GM19043 (cell line): ENCODE results near the gene NT5DC1.

Source experiments
- ATAC-seq: cut with Tn5 transposase; IDR thresholded peaks from one replicate; pipeline ENCODE4 v1.9.1; 2021; ENCODE audit warnings: low read depth; ENCODE audit not compliant: unreplicated experiment

Gene NT5DC1

GRCh38 chr6:116100419-116101301, at the start of gene NT5DC1:
Gene NT5DC1, plus strand, starts transcription at chr6:116100853. Its CDS starts 78 bp downstream, at chr6:116100931.
- peak; percentile 71 for ATAC-seq

- no peak for ATAC-seq
Measured at GRCh38 chr6:116051244-116051643, 49.4 kb upstream of the NT5DC1 start.

GRCh38 chr6:116055513-116055912, 45.1 kb upstream of the NT5DC1 start:
- no peak for ATAC-seq

GRCh38 chr6:116057766-116058165, 42.9 kb upstream of the NT5DC1 start:
- ATAC-seq = no peak

- ATAC-seq = peak; percentile 54
Measured at GRCh38 chr6:116059713-116060571, 40.7 kb upstream of the NT5DC1 start.

- peak; percentile 55 for ATAC-seq
Measured at GRCh38 chr6:116060572-116061283, 39.9 kb upstream of the NT5DC1 start, which contains the start of gene FRK. Gene FRK, minus strand, starts transcription at chr6:116060891. Its CDS starts 580 bp downstream, at chr6:116060311.

- ATAC-seq = no peak
Measured at GRCh38 chr6:116062496-116062895, 38.2 kb upstream of the NT5DC1 start.

- no peak for ATAC-seq
Measured at GRCh38 chr6:116064666-116065065, 36.0 kb upstream of the NT5DC1 start.

- no peak for ATAC-seq
Measured at GRCh38 chr6:116066789-116067188, 33.9 kb upstream of the NT5DC1 start.

- ATAC-seq = no peak
Measured at GRCh38 chr6:116070101-116070500, 30.6 kb upstream of the NT5DC1 start.

GRCh38 chr6:116070616-116071389, 29.9 kb upstream of the NT5DC1 start:
- ATAC-seq = no peak

GRCh38 chr6:116072368-116072767, 28.3 kb upstream of the NT5DC1 start:
- ATAC-seq = no peak

GRCh38 chr6:116073765-116074440, 26.8 kb upstream of the NT5DC1 start:
- ATAC-seq = no peak

- no peak for ATAC-seq
Measured at GRCh38 chr6:116074732-116075390, 25.8 kb upstream of the NT5DC1 start.

GRCh38 chr6:116078522-116078921, 22.1 kb upstream of the NT5DC1 start:
- ATAC-seq = no peak

- ATAC-seq = no peak
Measured at GRCh38 chr6:116078945-116079344, 21.7 kb upstream of the NT5DC1 start.

- ATAC-seq = no peak
Measured at GRCh38 chr6:116083052-116083451, 17.6 kb upstream of the NT5DC1 start.

GRCh38 chr6:116084284-116084683, 16.4 kb upstream of the NT5DC1 start:
- ATAC-seq = no peak
